ENCODE data around the gene FNBP1L.

Gene FNBP1L

GRCh38 chr1:93516164-93516563, 68.2 kb downstream of the FNBP1L start:
- TF ChIP-seq CTCF (conservative IDR thresholded peaks at IDR 0.05) (no peak), ZFX (IDR thresholded peaks at IDR 0.05) (no peak)
- H3K27ac ChIP-seq: no peak overlapping the region

- TF ChIP-seq ZFX (IDR thresholded peaks at IDR 0.05) (no peak), CTCF (conservative IDR thresholded peaks at IDR 0.05) (no peak)
- no peak overlapping the region for H3K27ac ChIP-seq
Measured at GRCh38 chr1:93518516-93518915, 70.6 kb downstream of the FNBP1L start.

GRCh38 chr1:93519199-93519829, 71.4 kb downstream of the FNBP1L start:
- TF ChIP-seq CTCF (conservative IDR thresholded peaks at IDR 0.05) (no peak), ZFX (IDR thresholded peaks at IDR 0.05) (no peak)

GRCh38 chr1:93521618-93522017, 73.7 kb downstream of the FNBP1L start:
- TF ChIP-seq ZFX (IDR thresholded peaks at IDR 0.05) (no peak), CTCF (conservative IDR thresholded peaks at IDR 0.05) (no peak)
- no peak overlapping the region for H3K27ac ChIP-seq

More at GRCh38 chr1:93519199-93519829, 71.4 kb downstream of the FNBP1L start:
- H3K27ac ChIP-seq: no peak overlapping the region

- no peak for TF ChIP-seq ZFX (IDR thresholded peaks at IDR 0.05)
- no peak for TF ChIP-seq CTCF (conservative IDR thresholded peaks at IDR 0.05)
- no peak overlapping the region for H3K27ac ChIP-seq
Measured at GRCh38 chr1:93522721-93523120, 74.8 kb downstream of the FNBP1L start.

GRCh38 chr1:93525431-93525830, 77.5 kb downstream of the FNBP1L start:
- H3K27ac ChIP-seq: no peak overlapping the region
- TF ChIP-seq CTCF (conservative IDR thresholded peaks at IDR 0.05) (no peak), ZFX (IDR thresholded peaks at IDR 0.05) (no peak)

GRCh38 chr1:93526431-93526830, 78.5 kb downstream of the FNBP1L start:
- H3K27ac ChIP-seq: no peak overlapping the region
- TF ChIP-seq CTCF (conservative IDR thresholded peaks at IDR 0.05) (no peak), ZFX (IDR thresholded peaks at IDR 0.05) (no peak)

All from C4-2B (cell line).